Activated naive CD8-positive, alpha-beta T cell treated with anti-CD3 and anti-CD28 coated beads for 36 hours (primary cell): Measurements from ENCODE around the gene CACNA2D1. TPM values are rescaled to one million over a fixed set of nuclear protein-coding genes. Genes with fewer than 3 reads are reported as not detected.

Experiments
- DNase-seq: peaks from one replicate; pipeline ENCODE4 v3.0.0; 2021
- H3K27ac Mint-ChIP-seq: one replicate; pipeline ENCODE4 v1.8.0; 2022; ENCODE audit warnings: mild to moderate bottlenecking, moderate library complexity, mixed read lengths
- H3K27me3 Mint-ChIP-seq: one replicate; pipeline ENCODE4 v1.8.0; 2022; ENCODE audit warnings: mild to moderate bottlenecking, mixed read lengths
- H3K36me3 Mint-ChIP-seq: one replicate; pipeline ENCODE4 v1.8.0; 2021; ENCODE audit warnings: mild to moderate bottlenecking, mixed read lengths
- H3K4me1 Mint-ChIP-seq: one replicate; pipeline ENCODE4 v1.8.0; 2021; ENCODE audit warnings: mixed read lengths
- H3K4me3 Mint-ChIP-seq: one replicate; pipeline ENCODE4 v1.8.0; 2022; ENCODE audit warnings: mild to moderate bottlenecking, moderate library complexity, mixed read lengths
- H3K9me3 Mint-ChIP-seq: one replicate; pipeline ENCODE4 v1.8.0; 2022; ENCODE audit warnings: mixed read lengths
- total RNA-seq, 2 experiments: library from RNA; stranded (reverse); gene quantifications; one replicate each; pipeline ENCODE4 v1.2.3, GENCODE V29; 2021

The CACNA2D1 gene
- total RNA-seq, 2 experiments from 2014 or later = not detected

DNA sequence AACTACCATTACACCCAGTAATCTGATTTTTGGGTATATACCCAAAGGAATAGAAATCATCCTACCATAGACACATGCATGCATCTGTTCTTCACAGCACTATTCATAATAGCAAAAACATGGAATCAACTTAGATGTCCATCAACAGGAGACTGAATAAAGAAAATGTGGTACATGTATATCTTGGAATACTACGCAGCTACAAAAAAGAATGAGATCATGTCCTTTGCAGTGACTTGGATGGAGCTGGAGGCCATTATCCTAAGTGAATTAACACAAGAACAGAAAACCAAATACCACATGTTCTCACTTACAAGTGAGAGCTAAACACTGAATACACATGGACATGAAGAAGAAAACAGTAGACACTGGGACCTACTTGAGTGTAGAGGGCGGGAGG, 254.9 kb downstream of the CACNA2D1 start:
- Mint-ChIP-seq H3K27me3 (no peaks in the 10 kb centered on the region), H3K27ac (no peak overlapping the region), H3K4me1 (no peaks in the 10 kb centered on the region), H3K36me3 (no peaks in the 10 kb centered on the region), H3K4me3 (no peak overlapping the region), H3K9me3 (peaks cover 2% of the 10 kb centered on the region)
- no peak for DNase-seq

DNA sequence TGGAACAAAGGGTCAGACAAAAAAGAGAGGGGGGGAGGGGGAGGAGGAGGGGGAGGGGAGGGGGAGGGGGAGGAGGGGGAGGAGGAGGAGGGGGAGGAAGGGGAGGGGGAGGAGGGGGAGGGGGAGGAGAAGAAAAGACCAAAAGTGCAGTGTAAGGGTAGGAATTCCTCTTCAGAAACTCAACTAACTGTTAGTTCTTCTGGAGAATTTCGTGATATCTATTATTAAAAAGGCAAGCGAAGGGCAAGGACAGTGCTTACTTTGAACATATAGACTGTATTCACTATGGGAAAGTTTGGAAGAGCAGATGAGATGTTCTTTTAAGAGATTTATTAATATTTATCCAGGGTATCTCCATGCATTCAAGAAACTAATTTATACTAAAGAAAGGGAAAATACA, 258.1 kb downstream of the CACNA2D1 start:
- Mint-ChIP-seq H3K4me3 (no peak overlapping the region), H3K9me3 (peaks cover 2% of the 10 kb centered on the region), H3K4me1 (no peaks in the 10 kb centered on the region), H3K27ac (no peak overlapping the region), H3K36me3 (no peaks in the 10 kb centered on the region), H3K27me3 (no peaks in the 10 kb centered on the region)
- no peak for DNase-seq

DNA sequence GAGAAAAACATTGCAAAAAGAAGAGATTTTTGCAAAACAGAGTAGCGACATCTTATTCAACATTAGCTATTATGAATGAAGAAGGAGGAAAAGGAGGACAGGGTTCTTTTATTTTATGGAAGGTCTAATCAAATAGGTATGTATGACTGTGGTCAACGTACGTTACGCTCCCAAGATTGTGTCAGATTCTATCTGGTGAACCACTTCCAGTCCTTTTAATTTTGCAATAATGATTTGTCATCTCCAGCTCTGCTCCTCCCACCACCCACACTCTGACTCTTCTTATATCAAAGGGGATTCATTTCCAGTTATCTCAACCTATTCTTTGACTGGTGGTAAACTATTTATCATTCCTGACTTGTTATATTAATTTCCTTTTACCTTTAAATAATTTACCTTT, 259.9 kb downstream of the CACNA2D1 start:
- Mint-ChIP-seq H3K9me3 (peaks cover 1% of the 10 kb centered on the region), H3K27ac (no peak overlapping the region), H3K4me1 (no peaks in the 10 kb centered on the region), H3K4me3 (no peak overlapping the region), H3K27me3 (no peaks in the 10 kb centered on the region), H3K36me3 (no peaks in the 10 kb centered on the region)
- DNase-seq = no peak

- H3K27ac Mint-ChIP-seq = no peak overlapping the region
- no peak for DNase-seq
- no peaks in the 10 kb centered on the region for H3K4me1 Mint-ChIP-seq
- H3K4me3 Mint-ChIP-seq = no peak overlapping the region
- H3K9me3 Mint-ChIP-seq = no peaks in the 10 kb centered on the region
- no peaks in the 10 kb centered on the region for H3K27me3 Mint-ChIP-seq
- H3K36me3 Mint-ChIP-seq = no peaks in the 10 kb centered on the region
Measured at GRCh38 chr7:82179311-82179710, 264.3 kb downstream of the CACNA2D1 start.

GRCh38 chr7:82175319-82175718, 268.3 kb downstream of the CACNA2D1 start:
- H3K27ac Mint-ChIP-seq = no peak overlapping the region
- H3K36me3 Mint-ChIP-seq = no peaks in the 10 kb centered on the region
- H3K27me3 Mint-ChIP-seq = no peaks in the 10 kb centered on the region
- no peaks in the 10 kb centered on the region for H3K4me1 Mint-ChIP-seq
- no peak for DNase-seq
- H3K4me3 Mint-ChIP-seq = no peak overlapping the region
- H3K9me3 Mint-ChIP-seq = no peaks in the 10 kb centered on the region

DNA sequence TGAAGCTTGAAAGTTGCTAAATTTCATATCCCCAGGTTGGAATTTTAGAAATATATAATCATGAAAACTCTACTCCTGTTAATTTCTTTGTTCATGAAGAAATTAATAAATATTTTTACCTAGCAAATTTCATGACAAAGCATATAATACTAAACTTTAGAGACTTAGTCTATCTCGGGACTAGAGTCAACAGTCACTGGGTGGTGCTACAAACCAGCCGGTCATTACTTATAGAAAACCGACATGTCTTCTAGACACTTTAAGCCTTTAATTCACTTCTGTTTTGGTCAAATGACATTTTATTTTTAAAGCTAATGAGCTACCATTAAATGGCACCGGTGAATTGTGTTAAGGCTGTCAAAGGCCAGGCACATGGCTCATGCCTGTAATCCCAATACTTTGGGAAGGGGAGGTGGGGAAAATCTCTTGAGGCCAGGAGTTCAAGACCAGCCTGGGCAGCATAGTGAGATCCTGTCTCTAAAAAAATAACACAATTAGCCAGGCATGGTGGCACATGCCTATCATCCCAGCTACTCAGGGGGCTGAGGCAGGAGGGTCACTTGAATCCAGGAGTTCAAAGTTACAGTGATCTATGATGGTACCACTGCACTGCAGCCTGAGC, 270.1 kb downstream of the CACNA2D1 start:
- Mint-ChIP-seq H3K9me3 (no peaks in the 10 kb centered on the region), H3K27me3 (no peaks in the 10 kb centered on the region), H3K36me3 (no peaks in the 10 kb centered on the region), H3K27ac (no peak overlapping the region), H3K4me3 (no peak overlapping the region), H3K4me1 (no peaks in the 10 kb centered on the region)
- no peak for DNase-seq

- no peaks in the 10 kb centered on the region for H3K4me1 Mint-ChIP-seq
- no peak overlapping the region for H3K4me3 Mint-ChIP-seq
- H3K27me3 Mint-ChIP-seq = no peaks in the 10 kb centered on the region
- H3K27ac Mint-ChIP-seq = no peak overlapping the region
- no peaks in the 10 kb centered on the region for H3K9me3 Mint-ChIP-seq
- no peaks in the 10 kb centered on the region for H3K36me3 Mint-ChIP-seq
- DNase-seq = no peak
Measured at GRCh38 chr7:82172881-82173280, 270.7 kb downstream of the CACNA2D1 start.

DNA sequence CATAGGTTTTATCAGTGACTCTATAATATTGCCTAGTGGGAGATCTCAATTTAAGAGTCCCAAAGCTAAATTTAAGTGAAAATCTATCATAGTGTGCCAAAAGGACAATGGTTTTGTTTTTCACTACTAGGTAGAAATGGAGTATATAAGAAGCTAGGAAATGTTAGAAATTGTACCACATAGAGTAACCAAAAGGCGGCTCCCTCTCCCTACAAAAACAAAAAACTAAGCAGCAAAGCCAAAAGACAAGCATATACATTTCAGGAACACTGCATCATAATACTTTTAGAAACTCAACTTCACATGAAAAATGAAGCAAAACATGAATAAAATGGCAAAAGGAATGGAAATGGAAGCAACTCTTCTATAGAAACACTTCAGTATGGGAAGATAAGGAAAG, 271.6 kb downstream of the CACNA2D1 start:
- Mint-ChIP-seq H3K27me3 (no peaks in the 10 kb centered on the region), H3K4me1 (no peaks in the 10 kb centered on the region), H3K36me3 (no peaks in the 10 kb centered on the region), H3K4me3 (no peak overlapping the region), H3K27ac (no peak overlapping the region), H3K9me3 (no peaks in the 10 kb centered on the region)
- no peak for DNase-seq

- no peak for DNase-seq
Measured at GRCh38 chr7:82167558-82168314, 275.8 kb downstream of the CACNA2D1 start.

GRCh38 chr7:82166260-82167015, 277.1 kb downstream of the CACNA2D1 start:
- Mint-ChIP-seq H3K27me3 (no peaks in the 10 kb centered on the region), H3K4me1 (no peaks in the 10 kb centered on the region), H3K36me3 (no peaks in the 10 kb centered on the region)

More at GRCh38 chr7:82167558-82168314, 275.8 kb downstream of the CACNA2D1 start:
- H3K4me3 Mint-ChIP-seq = no peak overlapping the region
- H3K27ac Mint-ChIP-seq = no peak overlapping the region
- no peaks in the 10 kb centered on the region for H3K27me3 Mint-ChIP-seq
- H3K4me1 Mint-ChIP-seq = no peaks in the 10 kb centered on the region
- no peaks in the 10 kb centered on the region for H3K9me3 Mint-ChIP-seq
- no peaks in the 10 kb centered on the region for H3K36me3 Mint-ChIP-seq

GRCh38 chr7:82164813-82165212, 278.8 kb downstream of the CACNA2D1 start:
- H3K4me1 Mint-ChIP-seq = no peaks in the 10 kb centered on the region
- H3K27ac Mint-ChIP-seq = no peak overlapping the region
- DNase-seq = no peak
- no peak overlapping the region for H3K4me3 Mint-ChIP-seq
- no peaks in the 10 kb centered on the region for H3K9me3 Mint-ChIP-seq
- no peaks in the 10 kb centered on the region for H3K27me3 Mint-ChIP-seq
- no peaks in the 10 kb centered on the region for H3K36me3 Mint-ChIP-seq

More at GRCh38 chr7:82166260-82167015, 277.1 kb downstream of the CACNA2D1 start:
- no peaks in the 10 kb centered on the region for H3K9me3 Mint-ChIP-seq
- DNase-seq = no peak
- H3K4me3 Mint-ChIP-seq = no peak overlapping the region
- H3K27ac Mint-ChIP-seq = no peak overlapping the region

DNA sequence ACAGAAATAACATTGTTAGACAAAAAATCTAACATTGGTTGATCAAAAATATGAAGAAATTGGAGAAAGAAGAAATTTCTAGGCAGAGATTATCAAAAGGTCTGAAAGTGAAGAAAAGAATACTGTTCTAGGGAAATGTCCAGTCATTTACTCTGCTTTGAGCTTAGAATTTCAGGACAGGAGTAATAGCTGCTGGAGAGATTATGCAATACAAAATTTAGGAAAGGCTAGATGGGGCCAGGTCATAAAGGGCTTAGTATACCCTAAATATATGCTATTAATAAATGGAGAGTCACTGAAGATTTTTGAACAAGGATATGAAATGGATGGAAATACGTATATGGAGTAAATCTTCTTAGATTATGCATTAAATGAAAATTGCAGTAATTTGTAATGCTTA, 279.2 kb downstream of the CACNA2D1 start:
- DNase-seq = no peak
- no peaks in the 10 kb centered on the region for H3K9me3 Mint-ChIP-seq
- H3K36me3 Mint-ChIP-seq = no peaks in the 10 kb centered on the region
- H3K27ac Mint-ChIP-seq = no peak overlapping the region
- H3K4me3 Mint-ChIP-seq = no peak overlapping the region
- no peaks in the 10 kb centered on the region for H3K4me1 Mint-ChIP-seq
- peaks cover 2% of the 10 kb centered on the region for H3K27me3 Mint-ChIP-seq

- Mint-ChIP-seq H3K27ac (no peak overlapping the region), H3K27me3 (peaks cover 3% of the 10 kb centered on the region), H3K4me1 (no peaks in the 10 kb centered on the region), H3K4me3 (no peak overlapping the region), H3K9me3 (no peaks in the 10 kb centered on the region), H3K36me3 (no peaks in the 10 kb centered on the region)
- no peak for DNase-seq
Measured at GRCh38 chr7:82163586-82163985, 280.0 kb downstream of the CACNA2D1 start.

GRCh38 chr7:82162289-82162688, 281.3 kb downstream of the CACNA2D1 start:
- Mint-ChIP-seq H3K27me3 (peaks cover 3% of the 10 kb centered on the region), H3K4me1 (no peaks in the 10 kb centered on the region), H3K36me3 (no peaks in the 10 kb centered on the region), H3K27ac (no peak overlapping the region), H3K9me3 (no peaks in the 10 kb centered on the region), H3K4me3 (no peak overlapping the region)
- no peak for DNase-seq

DNA sequence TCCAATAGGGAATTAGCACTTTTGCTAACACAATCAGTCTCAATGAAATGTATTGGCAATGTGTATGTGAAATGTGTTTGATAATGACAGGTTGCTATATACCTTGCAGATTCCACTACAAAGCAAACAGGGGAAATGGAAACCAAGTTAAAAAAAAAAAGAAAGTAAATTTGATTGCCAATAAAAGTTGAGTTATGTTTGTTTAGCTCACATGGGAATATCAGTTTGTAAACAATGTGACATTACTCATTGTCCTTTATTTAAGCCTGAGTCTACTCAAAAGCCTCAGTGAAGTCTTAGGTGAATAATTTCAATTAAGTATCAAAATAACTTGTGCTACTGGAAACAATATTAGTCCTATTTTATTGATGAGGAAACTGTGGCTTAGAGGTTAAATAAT, 285.2 kb downstream of the CACNA2D1 start:
- no peaks in the 10 kb centered on the region for H3K4me1 Mint-ChIP-seq
- peaks cover 3% of the 10 kb centered on the region for H3K27me3 Mint-ChIP-seq
- no peak overlapping the region for H3K4me3 Mint-ChIP-seq

More for the DNA sequence above, 285.2 kb downstream of the CACNA2D1 start:
- no peak for DNase-seq
- Mint-ChIP-seq H3K27ac (no peak overlapping the region), H3K36me3 (no peaks in the 10 kb centered on the region), H3K9me3 (no peaks in the 10 kb centered on the region)
